HS-5 (cell line): ENCODE data around the gene CA14.
A peak's percentile ranks its signal among the peaks of the same experiment; 100 is the strongest.
"Not testable (repeated sequence)": the region's sequence is repeated elsewhere in the genome, so short reads cannot be mapped to it uniquely, and the experiment has no call there.

Experiments
- DNase-seq: peaks from one replicate; pipeline ENCODE4 v3.0.0-alpha.2; 2012; ENCODE audit warnings: low read depth

The CA14 gene

GRCh38 chr1:150281221-150281757 is 23.7 kb downstream of the CA14 start:
- DNase-seq = peak; percentile 40

- DNase-seq = peak; percentile 97
Observed at GRCh38 chr1:150281758-150282557, 24.4 kb downstream of the CA14 start, which contains the start of gene CIART. CIART (plus strand) TSS chr1:150282554; CDS start chr1:150283268, 714 bp downstream.

GRCh38 chr1:150282558-150282958 is 25.0 kb downstream of the CA14 start:
- no peak for DNase-seq

- no peak for DNase-seq
Observed at GRCh38 chr1:150283260-150283659, 25.7 kb downstream of the CA14 start.

- no peak for DNase-seq
Observed at GRCh38 chr1:150288382-150288781, 30.8 kb downstream of the CA14 start.

- DNase-seq = no peak
Observed at GRCh38 chr1:150288822-150289221, 31.2 kb downstream of the CA14 start.

- DNase-seq = peak; percentile 56
Observed at GRCh38 chr1:150293433-150294253, 36.1 kb downstream of the CA14 start, which contains the start of gene MRPS21. MRPS21 (plus strand) TSS chr1:150293861; CDS start chr1:150294367, 506 bp downstream.

- no peak for DNase-seq
Observed at GRCh38 chr1:150295476-150295875, 37.9 kb downstream of the CA14 start.

- DNase-seq = no peak
Observed at GRCh38 chr1:150299716-150300115, 42.1 kb downstream of the CA14 start.

GRCh38 chr1:150302338-150302737 is 44.8 kb downstream of the CA14 start:
- DNase-seq = no peak

GRCh38 chr1:150302902-150303301 is 45.3 kb downstream of the CA14 start:
- DNase-seq = no peak

GRCh38 chr1:150308585-150308984 is 51.0 kb downstream of the CA14 start:
- DNase-seq = not testable (repeated sequence)

- no peak for DNase-seq
Observed at GRCh38 chr1:150309758-150310508, 52.4 kb downstream of the CA14 start.

- no peak for DNase-seq
Observed at GRCh38 chr1:150311762-150312161, 54.2 kb downstream of the CA14 start.
